Activated T-cell treated with anti-CD3 and anti-CD28 coated beads, Interleukin-2, amount 50 U/mL, for 48 hours (primary cell): ENCODE measurements around the gene GAB3.
A peak's percentile ranks its signal among the peaks of the same experiment; 100 is the strongest.

Source experiments
- DNase-seq, 2 experiments: peaks; one replicate each; pipeline ENCODE4 v3.0.0-alpha.2; 2020

Gene GAB3

DNA sequence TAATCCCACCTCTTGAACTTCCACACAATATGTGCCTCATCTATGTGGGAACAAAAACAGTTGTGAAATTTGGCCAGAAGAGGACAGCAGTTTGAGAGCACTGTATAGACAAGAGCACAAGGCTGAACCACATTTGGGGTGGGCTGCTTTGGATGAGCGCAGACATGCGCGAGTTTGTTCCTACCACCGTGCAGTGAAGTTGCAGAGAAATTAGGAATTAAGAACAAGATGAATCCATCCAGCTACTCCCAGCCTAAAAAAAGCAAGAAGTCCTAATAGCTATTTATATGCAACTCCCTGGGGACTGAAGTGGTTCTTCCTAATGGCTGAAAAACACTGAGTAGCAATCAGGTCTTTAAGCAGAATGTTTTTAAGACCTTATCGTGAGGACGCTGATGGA, 1.0 kb downstream of the GAB3 start:
- DNase-seq = no peak

GRCh38 chrX:154748712-154749339, 2.1 kb downstream of the GAB3 start:
- peak; percentile 48 to 49 for DNase-seq

GRCh38 chrX:154742613-154743012, 8.3 kb downstream of the GAB3 start:
- DNase-seq = no peak

DNA sequence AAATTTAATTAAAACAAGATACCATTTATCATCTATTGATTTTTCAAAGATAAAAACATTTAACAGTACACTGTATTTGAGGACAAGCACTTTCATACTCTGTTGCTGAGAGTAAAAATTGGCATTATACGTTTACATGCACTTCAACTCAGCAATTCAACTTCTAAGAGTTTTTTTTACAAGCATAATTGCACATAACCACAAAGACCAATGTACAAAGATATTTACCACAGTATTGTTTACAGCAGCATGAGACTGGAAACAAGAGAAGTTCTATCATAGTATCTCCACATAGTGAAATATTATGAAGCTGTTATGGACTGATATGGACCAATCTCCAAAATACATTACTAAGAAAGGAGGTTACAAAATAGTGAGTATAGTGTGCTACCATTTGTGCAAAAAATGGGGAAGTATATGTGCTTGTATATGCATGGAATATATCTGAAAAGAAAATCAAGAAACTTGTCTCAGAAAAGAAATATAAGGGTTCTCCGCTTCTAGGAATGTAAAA, 10.9 kb downstream of the GAB3 start:
- DNase-seq = no peak

GRCh38 chrX:154738011-154738738, 12.7 kb downstream of the GAB3 start:
- DNase-seq = no peak

GRCh38 chrX:154737136-154737535, 13.7 kb downstream of the GAB3 start:
- DNase-seq = no peak

DNA sequence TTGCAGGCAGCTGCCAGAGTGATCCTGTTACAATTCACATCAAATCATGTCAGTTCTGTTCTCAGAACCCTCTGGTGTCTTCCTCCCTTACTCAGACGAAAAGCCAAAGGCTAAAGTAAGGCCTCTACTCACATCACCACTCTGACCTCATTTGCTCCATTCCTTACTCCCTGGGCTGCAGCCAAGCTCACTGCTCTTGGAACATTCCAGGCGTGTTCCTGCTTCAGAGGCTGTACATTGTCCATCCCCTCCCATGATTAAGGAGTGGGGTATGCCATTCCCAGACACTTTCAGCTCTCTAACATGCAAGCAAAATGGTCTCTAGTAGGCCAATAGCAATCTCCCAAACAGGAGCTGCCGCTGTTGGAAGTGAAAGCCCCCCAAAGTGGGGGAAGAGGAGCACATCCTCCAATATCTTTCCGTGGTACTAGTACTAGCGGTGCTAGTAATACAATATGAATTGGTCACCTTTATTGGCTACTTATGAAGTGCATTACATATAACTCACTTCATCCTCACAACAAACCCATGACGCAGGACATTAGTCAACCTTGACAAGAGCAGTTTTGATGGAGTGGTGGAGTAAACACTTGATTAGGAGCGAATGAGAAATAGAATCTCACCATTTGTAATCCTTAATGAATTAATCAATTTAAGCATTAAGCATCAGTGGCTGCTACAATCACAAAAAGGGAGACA, 15.0 kb downstream of the GAB3 start:
- DNase-seq = no peak

- peak in 1 of 2 experiments; percentile 31 for DNase-seq
Measured at GRCh38 chrX:154734061-154734781, 16.7 kb downstream of the GAB3 start.

- DNase-seq = no peak
Measured at GRCh38 chrX:154733066-154733425, 17.8 kb downstream of the GAB3 start.

DNA sequence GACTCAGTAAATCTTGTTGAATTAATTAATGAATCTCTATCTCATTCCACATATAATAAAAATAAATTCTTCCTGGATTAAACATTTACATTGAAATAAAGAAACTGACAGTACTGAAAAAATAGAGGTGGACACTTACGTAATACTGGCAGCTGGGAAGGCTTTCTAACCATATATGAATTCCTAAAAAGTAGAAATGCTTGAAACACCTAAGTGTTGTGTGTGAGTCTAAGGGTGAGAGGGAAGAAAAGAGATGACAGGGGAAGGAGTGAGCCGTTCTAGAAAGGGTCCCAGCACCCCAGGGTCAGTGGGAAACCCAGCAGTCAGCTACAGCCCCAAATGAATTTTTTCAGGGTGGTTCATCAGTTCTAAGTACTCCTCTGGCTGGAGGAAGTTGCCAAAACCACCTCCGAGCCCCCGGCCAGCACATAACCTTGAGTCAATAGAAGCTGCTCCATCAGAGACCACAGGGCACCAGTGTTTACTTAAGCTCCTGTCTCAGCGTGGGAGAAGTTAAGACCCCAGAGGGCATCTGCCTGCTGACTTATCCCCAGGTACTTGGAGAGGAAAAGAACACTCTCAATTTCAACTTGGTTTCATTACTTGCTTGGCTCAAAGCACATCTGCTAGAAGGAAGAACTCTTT, 18.3 kb downstream of the GAB3 start:
- no peak for DNase-seq

DNA sequence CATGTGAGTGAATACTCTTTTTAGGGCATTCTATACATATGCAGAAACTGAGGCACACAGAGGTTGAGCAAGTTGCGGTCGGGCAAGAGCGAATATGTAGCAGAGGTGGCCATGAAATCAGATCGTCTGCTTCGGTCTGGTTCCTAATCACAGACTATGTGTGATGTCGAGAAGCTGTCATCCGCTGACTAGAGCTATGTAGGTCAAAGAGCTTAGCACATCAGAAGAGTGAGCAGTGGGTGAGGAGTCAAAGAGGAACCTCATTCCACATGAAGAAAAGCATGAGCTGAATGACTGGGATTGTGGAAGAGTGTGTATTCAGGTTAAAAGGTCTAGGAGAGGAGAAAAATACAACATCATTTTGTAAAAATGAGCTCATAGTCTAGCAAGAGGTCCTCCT, 19.0 kb downstream of the GAB3 start:
- no peak for DNase-seq

DNA sequence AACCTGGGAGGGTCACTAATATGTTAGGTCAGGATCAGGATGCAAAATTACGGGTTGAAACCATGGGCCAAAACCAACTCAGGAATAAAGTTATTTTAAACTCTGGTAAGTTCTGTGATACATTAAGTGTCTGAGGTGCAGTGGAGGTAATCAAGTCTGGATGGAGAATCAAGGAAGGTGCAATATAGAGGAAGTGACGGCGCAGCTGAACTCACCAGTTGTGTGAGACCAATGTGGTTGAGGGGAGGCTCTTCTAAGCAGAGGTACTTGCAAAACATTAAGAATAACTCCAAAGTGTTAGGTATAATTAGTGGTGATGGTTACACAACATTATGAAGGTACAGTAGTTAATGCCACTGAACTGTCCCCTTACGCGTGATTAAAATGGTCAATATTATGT, 19.7 kb downstream of the GAB3 start:
- no peak for DNase-seq

DNA sequence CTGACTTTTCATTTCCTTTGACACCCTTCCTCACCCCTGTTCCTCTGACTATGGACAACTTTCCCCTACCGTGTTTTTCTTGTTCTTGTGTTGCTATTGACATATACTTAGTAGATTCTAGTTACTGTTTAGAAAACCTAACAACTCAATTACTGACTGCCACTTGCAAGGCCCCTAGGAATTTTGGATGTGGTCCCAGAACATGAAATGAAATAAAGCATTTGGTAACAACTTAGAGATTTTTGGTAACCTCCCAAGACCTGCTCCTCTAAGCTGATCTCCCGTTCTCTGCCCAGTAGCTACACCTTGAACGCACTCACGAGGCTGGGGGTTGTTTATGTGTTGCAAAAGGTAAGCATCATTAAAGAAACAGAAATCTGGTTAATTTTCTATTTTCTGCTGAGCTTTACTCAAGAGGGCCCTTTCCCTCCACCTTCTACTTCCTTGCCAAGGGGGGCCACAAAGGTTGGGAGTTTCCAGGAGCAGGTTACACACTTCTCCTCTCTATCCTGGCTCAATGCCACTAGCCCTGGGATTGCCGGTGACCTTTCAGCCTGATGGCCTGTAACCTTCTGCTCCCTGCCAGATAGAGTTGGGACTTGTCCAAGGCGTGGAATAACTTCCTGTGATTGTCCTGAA, 20.5 kb downstream of the GAB3 start:
- DNase-seq = no peak

GRCh38 chrX:154729439-154729838, 21.4 kb downstream of the GAB3 start:
- DNase-seq = no peak

- no peak for DNase-seq
Measured at GRCh38 chrX:154728431-154729190, 22.3 kb downstream of the GAB3 start.

DNA sequence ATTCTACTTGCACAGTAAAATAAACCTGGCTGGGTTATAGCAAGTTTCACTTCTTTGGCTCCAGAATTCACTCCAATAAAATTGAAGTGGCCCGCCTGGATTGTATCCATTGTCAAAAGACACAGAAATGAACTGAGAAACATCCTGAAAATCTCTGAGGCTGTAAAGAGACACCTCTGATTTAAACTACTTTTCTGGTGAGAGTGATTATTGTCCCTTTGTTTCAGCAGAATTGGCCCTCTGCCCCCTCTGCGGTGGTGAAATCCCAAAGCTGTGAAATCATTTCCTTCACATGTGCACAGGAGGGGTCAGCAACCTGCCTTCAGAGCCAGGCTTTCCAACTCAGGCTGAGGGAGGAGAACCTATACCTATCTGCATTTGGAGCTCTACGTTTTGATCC, 23.0 kb downstream of the GAB3 start:
- DNase-seq = no peak

GRCh38 chrX:154727418-154727817, 23.5 kb downstream of the GAB3 start:
- DNase-seq = no peak

- DNase-seq = no peak
Measured at GRCh38 chrX:154724993-154725756, 25.7 kb downstream of the GAB3 start.

- DNase-seq = no peak
Measured at GRCh38 chrX:154721155-154721554, 29.7 kb downstream of the GAB3 start.

DNA sequence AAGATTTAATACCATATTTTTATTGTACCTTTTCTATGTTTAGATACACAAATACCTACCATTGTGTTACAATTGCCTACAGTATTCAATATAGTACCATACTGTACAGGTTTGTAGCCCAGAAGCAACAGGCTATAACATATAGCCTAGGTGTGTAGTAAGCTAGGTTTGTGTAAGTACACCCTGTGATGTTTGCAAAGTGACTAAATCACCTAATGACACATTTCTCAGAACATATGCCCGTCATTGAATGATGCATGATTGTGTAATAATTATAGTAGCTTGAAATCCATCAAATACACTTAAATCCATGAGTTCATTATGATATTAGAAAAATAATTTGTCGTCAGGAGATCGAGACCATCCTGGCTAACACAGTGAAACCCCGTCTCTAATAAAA, 30.8 kb downstream of the GAB3 start:
- DNase-seq = no peak
